GM23338 (cell line): Measurements from ENCODE around the gene MED19.

Experiments
- CREB1 ChIP-seq: fragments of 250-450 bp; sonication (Bioruptor Pico); IDR thresholded peaks from 2 replicates; pipeline ENCODE4 v1.5.0; 2020; ENCODE audit warnings: low read depth, mild to moderate bottlenecking, moderate library complexity
- CTCF ChIP-seq, 2 experiments: fragments of 200-600 bp in 1 of 2; sonication (generic) in 1 of 2; conservative IDR thresholded peaks; 2 replicates each; pipeline versions ENCODE4 v1.5.1 to v1.6.1; 2016 to 2017; ENCODE audit warnings: antibody characterized with exemption in 2 of 2, low read depth in 2 of 2, mild to moderate bottlenecking in 2 of 2, moderate library complexity in 1 of 2
- ETS1 ChIP-seq: IDR thresholded peaks from 2 replicates; pipeline ENCODE4 v1.6.1; 2016; ENCODE audit warnings: antibody characterized with exemption
- EZH2 ChIP-seq: fragments of 200-600 bp; sonication (generic); IDR thresholded peaks from one replicate; pipeline ENCODE4 v1.8.0; 2017; ENCODE audit warnings: antibody characterized with exemption, mild to moderate bottlenecking, low read depth; ENCODE audit not compliant: unreplicated experiment
- EZH2phosphoT487 ChIP-seq: fragments of 200-600 bp; sonication (generic); IDR thresholded peaks from one replicate; pipeline ENCODE4 v1.8.1; 2018; ENCODE audit warnings: antibody characterized with exemption; ENCODE audit not compliant: unreplicated experiment
- JUNB ChIP-seq: IDR thresholded peaks from one replicate; pipeline ENCODE4 v1.6.1; 2016; ENCODE audit warnings: antibody characterized with exemption; ENCODE audit not compliant: unreplicated experiment
- NANOG ChIP-seq: IDR thresholded peaks from 2 replicates; pipeline ENCODE4 v1.6.1; 2016; ENCODE audit warnings: antibody characterized with exemption, borderline replicate concordance
- POLR2AphosphoS5 ChIP-seq: IDR thresholded peaks from 2 replicates; pipeline ENCODE4 v1.6.1; 2016; ENCODE audit warnings: antibody characterized with exemption, low read depth
- REST ChIP-seq: IDR thresholded peaks from one replicate; pipeline ENCODE4 v1.6.1; 2018; ENCODE audit warnings: antibody characterized with exemption; ENCODE audit not compliant: unreplicated experiment
- STAT1 ChIP-seq: IDR thresholded peaks from one replicate; pipeline ENCODE4 v1.6.1; 2016; ENCODE audit warnings: antibody characterized with exemption; ENCODE audit not compliant: unreplicated experiment
- ZNF114 ChIP-seq: fragments of 250-450 bp; sonication (Bioruptor Pico); IDR thresholded peaks from 2 replicates; pipeline ENCODE4 v1.5.0; 2020; ENCODE audit warnings: mild to moderate bottlenecking, moderate library complexity
- TF ChIP-seq, protein P1 (sequence below): fragments of 250-450 bp; sonication (Bioruptor Pico); IDR thresholded peaks from 2 replicates; pipeline ENCODE4 v1.5.0; 2020; ENCODE audit warnings: mild to moderate bottlenecking, moderate library complexity

- TF ChIP-seq CTCF (conservative IDR thresholded peaks at IDR 0.05; ENCODE audit: low read depth in 2 of 2) = no peak
- TF ChIP-seq JUNB = no peak
- TF ChIP-seq REST = no peak
- no peak for TF ChIP-seq EZH2phosphoT487
- TF ChIP-seq STAT1 = no peak
- peak; percentile 61 for TF ChIP-seq POLR2AphosphoS5
- TF ChIP-seq CREB1 (CRISPR knock-in tag) = peak; percentile 91
- TF ChIP-seq EZH2 = no peak
- TF ChIP-seq ETS1 = peak; percentile 73
- no peak for TF ChIP-seq NANOG
- TF ChIP-seq, protein P1, sequence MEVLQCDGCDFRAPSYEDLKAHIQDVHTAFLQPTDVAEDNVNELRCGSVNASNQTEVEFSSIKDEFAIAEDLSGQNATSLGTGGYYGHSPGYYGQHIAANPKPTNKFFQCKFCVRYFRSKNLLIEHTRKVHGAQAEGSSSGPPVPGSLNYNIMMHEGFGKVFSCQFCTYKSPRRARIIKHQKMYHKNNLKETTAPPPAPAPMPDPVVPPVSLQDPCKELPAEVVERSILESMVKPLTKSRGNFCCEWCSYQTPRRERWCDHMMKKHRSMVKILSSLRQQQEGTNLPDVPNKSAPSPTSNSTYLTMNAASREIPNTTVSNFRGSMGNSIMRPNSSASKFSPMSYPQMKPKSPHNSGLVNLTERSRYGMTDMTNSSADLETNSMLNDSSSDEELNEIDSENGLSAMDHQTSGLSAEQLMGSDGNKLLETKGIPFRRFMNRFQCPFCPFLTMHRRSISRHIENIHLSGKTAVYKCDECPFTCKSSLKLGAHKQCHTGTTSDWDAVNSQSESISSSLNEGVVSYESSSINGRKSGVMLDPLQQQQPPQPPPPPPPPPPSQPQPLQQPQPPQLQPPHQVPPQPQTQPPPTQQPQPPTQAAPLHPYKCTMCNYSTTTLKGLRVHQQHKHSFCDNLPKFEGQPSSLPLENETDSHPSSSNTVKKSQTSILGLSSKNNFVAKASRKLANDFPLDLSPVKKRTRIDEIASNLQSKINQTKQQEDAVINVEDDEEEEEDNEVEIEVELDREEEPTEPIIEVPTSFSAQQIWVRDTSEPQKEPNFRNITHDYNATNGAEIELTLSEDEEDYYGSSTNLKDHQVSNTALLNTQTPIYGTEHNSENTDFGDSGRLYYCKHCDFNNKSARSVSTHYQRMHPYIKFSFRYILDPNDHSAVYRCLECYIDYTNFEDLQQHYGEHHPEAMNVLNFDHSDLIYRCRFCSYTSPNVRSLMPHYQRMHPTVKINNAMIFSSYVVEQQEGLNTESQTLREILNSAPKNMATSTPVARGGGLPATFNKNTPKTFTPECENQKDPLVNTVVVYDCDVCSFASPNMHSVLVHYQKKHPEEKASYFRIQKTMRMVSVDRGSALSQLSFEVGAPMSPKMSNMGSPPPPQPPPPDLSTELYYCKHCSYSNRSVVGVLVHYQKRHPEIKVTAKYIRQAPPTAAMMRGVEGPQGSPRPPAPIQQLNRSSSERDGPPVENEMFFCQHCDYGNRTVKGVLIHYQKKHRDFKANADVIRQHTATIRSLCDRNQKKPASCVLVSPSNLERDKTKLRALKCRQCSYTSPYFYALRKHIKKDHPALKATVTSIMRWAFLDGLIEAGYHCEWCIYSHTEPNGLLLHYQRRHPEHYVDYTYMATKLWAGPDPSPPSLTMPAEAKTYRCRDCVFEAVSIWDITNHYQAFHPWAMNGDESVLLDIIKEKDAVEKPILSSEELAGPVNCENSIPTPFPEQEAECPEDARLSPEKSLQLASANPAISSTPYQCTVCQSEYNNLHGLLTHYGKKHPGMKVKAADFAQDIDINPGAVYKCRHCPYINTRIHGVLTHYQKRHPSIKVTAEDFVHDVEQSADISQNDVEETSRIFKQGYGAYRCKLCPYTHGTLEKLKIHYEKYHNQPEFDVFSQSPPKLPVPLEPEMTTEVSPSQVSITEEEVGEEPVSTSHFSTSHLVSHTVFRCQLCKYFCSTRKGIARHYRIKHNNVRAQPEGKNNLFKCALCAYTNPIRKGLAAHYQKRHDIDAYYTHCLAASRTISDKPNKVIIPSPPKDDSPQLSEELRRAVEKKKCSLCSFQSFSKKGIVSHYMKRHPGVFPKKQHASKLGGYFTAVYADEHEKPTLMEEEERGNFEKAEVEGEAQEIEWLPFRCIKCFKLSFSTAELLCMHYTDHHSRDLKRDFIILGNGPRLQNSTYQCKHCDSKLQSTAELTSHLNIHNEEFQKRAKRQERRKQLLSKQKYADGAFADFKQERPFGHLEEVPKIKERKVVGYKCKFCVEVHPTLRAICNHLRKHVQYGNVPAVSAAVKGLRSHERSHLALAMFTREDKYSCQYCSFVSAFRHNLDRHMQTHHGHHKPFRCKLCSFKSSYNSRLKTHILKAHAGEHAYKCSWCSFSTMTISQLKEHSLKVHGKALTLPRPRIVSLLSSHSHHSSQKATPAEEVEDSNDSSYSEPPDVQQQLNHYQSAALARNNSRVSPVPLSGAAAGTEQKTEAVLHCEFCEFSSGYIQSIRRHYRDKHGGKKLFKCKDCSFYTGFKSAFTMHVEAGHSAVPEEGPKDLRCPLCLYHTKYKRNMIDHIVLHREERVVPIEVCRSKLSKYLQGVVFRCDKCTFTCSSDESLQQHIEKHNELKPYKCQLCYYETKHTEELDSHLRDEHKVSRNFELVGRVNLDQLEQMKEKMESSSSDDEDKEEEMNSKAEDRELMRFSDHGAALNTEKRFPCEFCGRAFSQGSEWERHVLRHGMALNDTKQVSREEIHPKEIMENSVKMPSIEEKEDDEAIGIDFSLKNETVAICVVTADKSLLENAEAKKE = no peak
- no peak for TF ChIP-seq ZNF114 (CRISPR knock-in tag)
Observed at GRCh38 chr11:57712256-57713150, 488 bp upstream of the MED19 start, which contains the start of gene TMX2.
